ENCODE data around the gene SEC61A1. TPM values are rescaled to one million over a fixed set of nuclear protein-coding genes. Genes with fewer than 3 reads are reported as not detected.

Gene SEC61A1
- polyA plus RNA-seq, 2 donors, result 52.6 to 80.1 TPM

DNA sequence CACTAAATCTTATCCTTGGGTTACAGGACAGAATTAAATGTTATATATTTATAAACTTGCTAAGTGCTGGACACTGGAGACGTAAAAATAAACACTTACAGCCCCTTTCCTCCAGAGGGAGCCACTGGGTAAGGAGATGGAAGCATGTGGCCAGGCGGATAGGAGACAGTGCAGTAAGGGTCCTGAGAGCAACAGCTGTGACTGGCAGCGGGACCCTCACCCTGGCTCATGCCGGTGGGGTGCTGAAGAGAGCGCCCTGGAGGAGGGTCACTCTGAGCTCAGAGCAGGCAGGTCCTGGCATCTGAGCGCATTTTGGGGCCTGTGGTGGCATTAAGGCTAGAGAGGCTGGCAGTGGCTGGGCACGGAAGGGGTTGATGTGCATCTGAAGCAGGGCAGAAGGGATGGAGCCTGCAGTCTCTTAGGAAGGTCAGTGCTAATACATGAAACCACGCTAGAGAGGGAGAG, 16.0 kb downstream of the SEC61A1 start:
- WGBS, 2 donors, result 82 to 83% methylated on average over 8 of the region's 8 CpGs

DNA sequence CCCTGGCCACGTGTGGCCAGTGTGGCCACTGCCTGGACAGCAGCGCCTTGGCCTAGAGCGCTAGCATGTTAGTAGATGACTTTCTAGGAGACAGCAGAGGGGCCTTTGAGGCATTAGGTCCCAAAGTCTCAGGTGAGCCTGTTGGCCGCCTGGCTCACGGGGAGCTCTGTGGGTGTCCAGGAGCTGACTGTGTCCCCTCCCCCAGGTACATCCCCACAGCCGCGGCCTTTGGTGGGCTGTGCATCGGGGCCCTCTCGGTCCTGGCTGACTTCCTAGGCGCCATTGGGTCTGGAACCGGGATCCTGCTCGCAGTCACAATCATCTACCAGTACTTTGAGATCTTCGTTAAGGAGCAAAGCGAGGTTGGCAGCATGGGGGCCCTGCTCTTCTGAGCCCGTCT, 17.0 kb downstream of the SEC61A1 start:
- Histone ChIP-seq H3K9me3 (ENCODE audit: control insufficient read depth in 2 of 2, insufficient read depth in 1 of 2, low read depth in 1 of 2, low read length in 1 of 2) (no peaks in the 10 kb centered on the region), H3K27ac (ENCODE audit: low read depth in 2 of 2, low read length in 1 of 2) (no peak overlapping the region), H3K4me1 (ENCODE audit: control insufficient read depth in 2 of 2, insufficient read depth in 2 of 2, low read length in 1 of 2) (no peaks in the 10 kb centered on the region), H3K27me3 (ENCODE audit: control insufficient read depth in 1 of 2, insufficient read depth in 2 of 2, low read length in 2 of 2) (no peaks in the 10 kb centered on the region), H3K4me3 (ENCODE audit: low read depth in 1 of 2, low read length in 2 of 2) (no peak overlapping the region), H3K36me3 (ENCODE audit: control insufficient read depth in 2 of 2, insufficient read depth in 2 of 2, low read length in 1 of 2) (peaks cover 40 to 66% of the 10 kb centered on the region in 2 donors)
- WGBS, 2 donors, result 93% methylated on average over 15 of the region's 15 CpGs

More for the DNA sequence above, 16.0 kb downstream of the SEC61A1 start:
- Histone ChIP-seq H3K4me1 (ENCODE audit: control insufficient read depth in 2 of 2, insufficient read depth in 2 of 2, low read length in 1 of 2) (no peaks in the 10 kb centered on the region), H3K27ac (ENCODE audit: low read depth in 2 of 2, low read length in 1 of 2) (no peak overlapping the region), H3K36me3 (ENCODE audit: control insufficient read depth in 2 of 2, insufficient read depth in 2 of 2, low read length in 1 of 2) (peaks cover 45 to 75% of the 10 kb centered on the region in 2 donors), H3K9me3 (ENCODE audit: control insufficient read depth in 2 of 2, insufficient read depth in 1 of 2, low read depth in 1 of 2, low read length in 1 of 2) (no peaks in the 10 kb centered on the region), H3K4me3 (ENCODE audit: low read depth in 1 of 2, low read length in 2 of 2) (no peak overlapping the region), H3K27me3 (ENCODE audit: control insufficient read depth in 1 of 2, insufficient read depth in 2 of 2, low read length in 2 of 2) (no peaks in the 10 kb centered on the region)

DNA sequence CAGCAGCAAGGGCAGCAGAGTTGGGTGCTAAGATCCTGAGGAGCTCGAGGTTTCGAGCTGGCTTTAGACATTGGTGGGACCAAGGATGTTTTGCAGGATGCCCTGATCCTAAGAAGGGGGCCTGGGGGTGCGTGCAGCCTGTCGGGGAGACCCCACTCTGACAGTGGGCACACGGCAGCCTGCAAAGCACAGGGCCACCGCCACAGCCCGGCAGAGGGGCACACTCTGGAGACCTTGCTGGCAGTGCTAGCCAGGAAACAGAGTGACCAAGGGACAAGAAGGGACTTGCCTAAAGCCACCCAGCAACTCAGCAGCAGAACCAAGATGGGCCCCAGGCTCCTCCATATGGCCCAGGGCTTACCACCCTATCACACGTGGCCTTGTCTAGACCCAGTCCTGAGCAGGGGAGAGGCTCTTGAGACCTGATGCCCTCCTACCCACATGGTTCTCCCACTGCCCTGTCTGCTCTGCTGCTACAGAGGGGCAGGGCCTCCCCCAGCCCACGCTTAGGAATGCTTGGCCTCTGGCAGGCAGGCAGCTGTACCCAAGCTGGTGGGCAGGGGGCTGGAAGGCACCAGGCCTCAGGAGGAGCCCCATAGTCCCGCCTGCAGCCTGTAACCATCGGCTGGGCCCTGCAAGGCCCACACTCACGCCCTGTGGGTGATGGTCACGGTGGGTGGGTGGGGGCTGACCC, 18.8 kb downstream of the SEC61A1 start:
- Histone ChIP-seq H3K27me3 (ENCODE audit: control insufficient read depth in 1 of 2, insufficient read depth in 2 of 2, low read length in 2 of 2) (no peaks in the 10 kb centered on the region), H3K36me3 (ENCODE audit: control insufficient read depth in 2 of 2, insufficient read depth in 2 of 2, low read length in 1 of 2) (peaks cover 33 to 62% of the 10 kb centered on the region in 2 donors), H3K9me3 (ENCODE audit: control insufficient read depth in 2 of 2, insufficient read depth in 1 of 2, low read depth in 1 of 2, low read length in 1 of 2) (no peaks in the 10 kb centered on the region), H3K27ac (ENCODE audit: low read depth in 2 of 2, low read length in 1 of 2) (no peak overlapping the region), H3K4me3 (ENCODE audit: low read depth in 1 of 2, low read length in 2 of 2) (no peak overlapping the region), H3K4me1 (ENCODE audit: control insufficient read depth in 2 of 2, insufficient read depth in 2 of 2, low read length in 1 of 2) (peaks cover 0 to under 1% of the 10 kb centered on the region in 2 donors)
- WGBS, 2 donors, result 81 to 89% methylated on average over 13 of the region's 13 CpGs

DNA sequence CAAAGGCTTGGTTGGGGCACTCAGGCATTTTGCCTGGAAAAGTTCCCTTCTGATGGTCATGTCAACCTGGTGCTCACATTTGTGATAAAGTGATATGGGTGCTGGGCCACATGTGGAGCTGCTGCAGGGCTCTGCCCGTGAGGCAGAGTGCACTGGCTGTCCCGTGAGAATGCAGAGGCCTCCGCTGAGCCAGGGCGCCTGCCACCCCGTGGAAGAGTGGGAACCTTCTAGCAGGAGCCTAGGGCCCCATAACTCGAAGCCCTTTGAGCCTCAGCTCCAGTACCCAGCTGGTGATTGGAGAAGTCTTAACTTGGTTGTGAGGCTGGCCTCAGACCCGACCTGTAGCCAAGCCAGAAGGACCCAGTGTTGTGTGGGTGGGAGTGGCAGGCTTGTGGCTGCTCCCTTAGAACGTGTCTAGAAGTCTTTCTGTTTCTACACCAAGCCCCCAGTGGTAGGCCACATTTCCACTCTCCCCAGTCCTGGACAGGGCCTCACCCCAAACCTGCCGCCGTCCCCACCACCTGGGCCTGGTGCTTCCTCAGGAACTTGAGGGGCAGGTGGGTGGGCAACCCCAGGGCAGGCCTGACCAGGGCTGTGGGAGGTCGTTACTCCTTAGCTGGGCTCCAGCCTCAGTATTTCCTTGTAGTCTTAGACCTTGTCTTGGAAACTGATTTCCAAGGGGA, 19.7 kb downstream of the SEC61A1 start:
- peaks cover 29 to 55% of the 10 kb centered on the region in 2 donors for H3K36me3 ChIP-seq (ENCODE audit: control insufficient read depth in 2 of 2, insufficient read depth in 2 of 2, low read length in 1 of 2)
- H3K4me1 ChIP-seq (ENCODE audit: control insufficient read depth in 2 of 2, insufficient read depth in 2 of 2, low read length in 1 of 2), result peaks cover 0 to 8% of the 10 kb centered on the region in 2 donors
- no peaks in the 10 kb centered on the region for H3K9me3 ChIP-seq (ENCODE audit: control insufficient read depth in 2 of 2, insufficient read depth in 1 of 2, low read depth in 1 of 2, low read length in 1 of 2)
- no peaks in the 10 kb centered on the region for H3K27me3 ChIP-seq (ENCODE audit: control insufficient read depth in 1 of 2, insufficient read depth in 2 of 2, low read length in 2 of 2)
- no peak overlapping the region for H3K27ac ChIP-seq (ENCODE audit: low read depth in 2 of 2, low read length in 1 of 2)
- H3K4me3 ChIP-seq (ENCODE audit: low read depth in 1 of 2, low read length in 2 of 2), result no peak overlapping the region
- WGBS, 2 donors, result 72 to 79% methylated on average over 11 of the region's 11 CpGs

DNA sequence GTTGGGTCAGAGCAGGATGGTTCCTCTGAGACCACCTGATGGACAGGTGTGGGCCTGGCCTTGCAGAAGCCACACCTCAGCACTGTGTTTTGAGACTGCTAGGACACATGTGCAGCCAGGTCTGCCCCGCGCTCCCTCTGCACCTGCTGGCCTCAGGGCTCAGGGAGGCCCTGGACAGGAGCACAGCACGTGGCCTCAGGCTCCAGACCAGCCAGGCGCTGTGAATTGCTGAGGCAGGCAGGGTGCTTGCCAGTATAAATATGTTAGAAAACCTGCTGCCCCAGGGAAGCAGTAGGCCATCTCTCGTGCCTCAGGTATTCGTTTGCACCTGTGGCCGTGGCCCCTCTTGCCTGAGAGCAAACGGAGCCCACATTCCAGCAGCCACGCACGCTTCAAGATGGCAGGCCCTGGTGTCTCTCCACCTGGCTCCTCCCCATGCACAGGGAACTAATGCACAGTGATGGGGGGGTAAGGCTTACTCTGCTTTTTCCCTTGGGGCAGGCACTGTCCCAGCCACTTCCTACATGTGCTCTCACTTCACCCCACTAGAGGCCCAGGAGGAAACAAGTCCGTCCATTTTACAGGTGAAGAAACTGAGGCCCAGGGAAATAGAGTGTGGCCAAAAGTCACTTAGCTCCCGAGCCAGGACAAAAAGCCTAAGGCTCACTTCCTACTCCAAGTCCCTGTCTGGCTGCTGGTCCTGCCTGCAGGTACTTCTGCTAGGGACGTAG, 20.4 kb downstream of the SEC61A1 start:
- 70 to 86% methylated on average over 13 of the region's 13 CpGs for WGBS, 2 donors
- Histone ChIP-seq H3K27me3 (ENCODE audit: control insufficient read depth in 1 of 2, insufficient read depth in 2 of 2, low read length in 2 of 2) (no peaks in the 10 kb centered on the region), H3K36me3 (ENCODE audit: control insufficient read depth in 2 of 2, insufficient read depth in 2 of 2, low read length in 1 of 2) (peaks cover 25 to 48% of the 10 kb centered on the region in 2 donors), H3K4me1 (ENCODE audit: control insufficient read depth in 2 of 2, insufficient read depth in 2 of 2, low read length in 1 of 2) (peaks cover 0 to 8% of the 10 kb centered on the region in 2 donors), H3K9me3 (ENCODE audit: control insufficient read depth in 2 of 2, insufficient read depth in 1 of 2, low read depth in 1 of 2, low read length in 1 of 2) (no peaks in the 10 kb centered on the region), H3K4me3 (ENCODE audit: low read depth in 1 of 2, low read length in 2 of 2) (no peak overlapping the region), H3K27ac (ENCODE audit: low read depth in 2 of 2, low read length in 1 of 2) (no peak overlapping the region)

DNA sequence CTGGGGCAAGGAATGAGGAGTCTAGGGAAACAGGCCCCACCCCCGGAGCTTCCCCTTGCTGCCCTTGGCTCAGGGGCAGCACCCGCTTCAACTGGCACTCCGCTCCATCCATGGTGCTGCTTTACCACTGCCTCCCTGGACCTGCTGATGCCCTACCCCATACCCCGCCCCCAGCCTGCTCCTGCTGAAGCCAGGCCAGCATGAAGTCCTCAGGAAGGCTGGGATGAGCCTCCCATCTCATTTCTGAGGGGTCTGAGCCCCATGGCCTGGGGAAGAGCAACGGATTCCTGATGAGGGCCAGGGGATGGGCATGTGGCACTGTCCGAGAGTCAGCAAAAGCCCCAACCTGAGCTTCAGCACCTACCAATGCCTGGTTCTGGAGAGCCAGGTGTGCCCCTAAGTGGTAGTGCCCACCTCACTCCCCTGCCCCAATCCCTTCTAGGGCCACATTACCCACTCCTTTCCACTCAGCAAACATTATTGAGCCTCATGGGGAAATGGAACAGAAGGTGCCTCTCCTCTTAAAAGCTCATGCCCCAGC, 21.0 kb downstream of the SEC61A1 start:
- no peaks in the 10 kb centered on the region for H3K27me3 ChIP-seq (ENCODE audit: control insufficient read depth in 1 of 2, insufficient read depth in 2 of 2, low read length in 2 of 2)
- peaks cover 21 to 42% of the 10 kb centered on the region in 2 donors for H3K36me3 ChIP-seq (ENCODE audit: control insufficient read depth in 2 of 2, insufficient read depth in 2 of 2, low read length in 1 of 2)
- peak overlapping the region in 1 of 2 donors; percentile 18 for H3K27ac ChIP-seq (ENCODE audit: low read depth in 2 of 2, low read length in 1 of 2)
- 75 to 87% methylated on average over 6 of the region's 6 CpGs for WGBS, 2 donors
- H3K9me3 ChIP-seq (ENCODE audit: control insufficient read depth in 2 of 2, insufficient read depth in 1 of 2, low read depth in 1 of 2, low read length in 1 of 2), result no peaks in the 10 kb centered on the region
- H3K4me3 ChIP-seq (ENCODE audit: low read depth in 1 of 2, low read length in 2 of 2), result no peak overlapping the region
- H3K4me1 ChIP-seq (ENCODE audit: control insufficient read depth in 2 of 2, insufficient read depth in 2 of 2, low read length in 1 of 2), result peaks cover 0 to 8% of the 10 kb centered on the region in 2 donors

DNA sequence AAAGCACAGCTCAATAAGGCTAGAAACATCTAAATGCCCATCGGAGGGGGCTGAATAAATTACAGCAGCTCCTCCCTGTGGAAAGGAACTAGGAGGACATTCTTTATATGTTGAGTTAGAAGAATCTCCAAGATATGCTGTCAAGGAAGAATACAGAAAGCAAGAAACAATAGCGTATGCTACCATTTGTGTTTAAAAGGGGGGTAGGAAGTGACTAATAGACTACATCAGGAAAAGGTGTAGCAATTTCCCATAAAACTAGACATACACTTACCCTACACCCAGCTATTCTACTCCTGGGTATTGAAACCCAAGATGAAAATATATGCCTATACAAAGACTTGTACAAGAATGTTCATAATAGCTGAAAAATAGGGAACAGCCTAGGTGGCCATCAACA, 21.6 kb downstream of the SEC61A1 start:
- Histone ChIP-seq H3K9me3 (ENCODE audit: control insufficient read depth in 2 of 2, insufficient read depth in 1 of 2, low read depth in 1 of 2, low read length in 1 of 2) (no peaks in the 10 kb centered on the region), H3K4me3 (ENCODE audit: low read depth in 1 of 2, low read length in 2 of 2) (no peak overlapping the region), H3K36me3 (ENCODE audit: control insufficient read depth in 2 of 2, insufficient read depth in 2 of 2, low read length in 1 of 2) (peaks cover 15 to 36% of the 10 kb centered on the region in 2 donors), H3K27me3 (ENCODE audit: control insufficient read depth in 1 of 2, insufficient read depth in 2 of 2, low read length in 2 of 2) (no peaks in the 10 kb centered on the region), H3K27ac (ENCODE audit: low read depth in 2 of 2, low read length in 1 of 2) (peak overlapping the region in 1 of 2 donors; percentile 18), H3K4me1 (ENCODE audit: control insufficient read depth in 2 of 2, insufficient read depth in 2 of 2, low read length in 1 of 2) (peaks cover 0 to 8% of the 10 kb centered on the region in 2 donors)
- WGBS, 2 donors, result 73 to 83% methylated on average over 2 of the region's 2 CpGs

DNA sequence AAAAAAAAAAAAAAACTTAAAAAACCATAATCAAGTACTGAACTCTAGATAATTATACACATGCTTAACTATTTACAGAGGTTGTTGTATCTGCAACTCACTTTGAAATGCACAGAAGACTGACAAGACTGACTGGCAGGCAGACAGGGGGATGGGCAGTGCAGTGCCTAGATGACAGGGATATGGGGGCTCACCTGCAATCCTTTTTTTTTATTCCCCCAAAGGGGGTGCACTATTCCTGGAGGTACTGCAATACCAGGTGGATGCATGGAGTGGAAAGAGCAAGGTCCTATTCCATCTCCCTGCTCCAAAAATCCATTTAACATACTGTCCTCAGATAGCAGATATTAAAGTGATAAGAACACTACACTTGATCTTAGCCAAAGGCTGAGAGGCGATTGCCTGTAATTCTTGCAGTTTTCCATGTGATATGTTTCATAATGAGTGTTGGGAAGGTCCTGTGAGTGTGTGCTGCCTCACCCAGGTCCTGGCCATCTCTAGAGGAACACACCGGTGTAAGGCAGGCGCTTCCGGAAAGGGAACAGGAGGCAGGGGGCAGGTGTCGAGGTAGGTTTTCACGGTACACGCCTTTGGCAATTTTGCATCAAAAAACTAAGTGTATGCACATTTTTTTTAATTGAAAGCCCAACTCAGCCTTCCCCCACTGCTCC, 22.7 kb downstream of the SEC61A1 start:
- H3K27me3 ChIP-seq (ENCODE audit: control insufficient read depth in 1 of 2, insufficient read depth in 2 of 2, low read length in 2 of 2), result no peaks in the 10 kb centered on the region
- 9 to 16% methylated on average over 7 of the region's 7 CpGs for WGBS, 2 donors
- H3K27ac ChIP-seq (ENCODE audit: low read depth in 2 of 2, low read length in 1 of 2), result peak overlapping the region; percentile 65 to 76
- no peaks in the 10 kb centered on the region for H3K9me3 ChIP-seq (ENCODE audit: control insufficient read depth in 2 of 2, insufficient read depth in 1 of 2, low read depth in 1 of 2, low read length in 1 of 2)
- peak overlapping the region; percentile 33 to 61 for H3K4me3 ChIP-seq (ENCODE audit: low read depth in 1 of 2, low read length in 2 of 2)
- peaks cover 0 to 8% of the 10 kb centered on the region in 2 donors for H3K4me1 ChIP-seq (ENCODE audit: control insufficient read depth in 2 of 2, insufficient read depth in 2 of 2, low read length in 1 of 2)
- peaks cover 7 to 37% of the 10 kb centered on the region in 2 donors for H3K36me3 ChIP-seq (ENCODE audit: control insufficient read depth in 2 of 2, insufficient read depth in 2 of 2, low read length in 1 of 2)
